Natural killer cell (primary cell): Measurements from ENCODE around the gene PNMA8A. TPM values are rescaled to one million over a fixed set of nuclear protein-coding genes. Genes with fewer than 3 reads are reported as not detected.

Experiments used
- ATAC-seq, 3 donors: fragments of 150-1000 bp in 2 of 3; fragments of 200-7000 bp in 1 of 3; cut with Tn5 transposase; 1 replicate in 1 of 3; 2 replicates in 2 of 3; pipeline ENCODE4 v1.10.0; 2021; ENCODE audit warnings: mild to moderate bottlenecking in 2 of 3, moderate library complexity in 2 of 3
- DNase-seq, 2 donors: peaks; one replicate each; pipeline versions ENCODE4 v3.0.0 to v3.0.0-alpha.2; 2013 to 2021; ENCODE audit warnings: mixed read lengths in 1 of 2
- H3K27ac ChIP-seq: one replicate; pipeline ENCODE4 v1.5.1; 2013; ENCODE audit warnings: mild to moderate bottlenecking, low read length
- H3K27me3 ChIP-seq: one replicate; pipeline ENCODE4 v1.6.1; 2013; ENCODE audit warnings: low read length; ENCODE audit not compliant: control insufficient read depth, insufficient read depth
- H3K36me3 ChIP-seq: one replicate; pipeline ENCODE4 v1.6.1; 2013; ENCODE audit warnings: low read length; ENCODE audit not compliant: control insufficient read depth, insufficient read depth
- H3K4me1 ChIP-seq: one replicate; pipeline ENCODE4 v1.6.1; 2013; ENCODE audit warnings: low read length; ENCODE audit not compliant: control insufficient read depth, insufficient read depth
- H3K4me3 ChIP-seq: one replicate; pipeline ENCODE4 v1.5.1; 2013; ENCODE audit warnings: low read length
- H3K9me3 ChIP-seq: one replicate; pipeline ENCODE4 v1.6.1; 2013; ENCODE audit warnings: low read length; ENCODE audit not compliant: control insufficient read depth, insufficient read depth
- H3K27ac Mint-ChIP-seq, 2 donors: one replicate each; pipeline ENCODE4 v1.8.0; 2022; ENCODE audit warnings: mild to moderate bottlenecking in 2 of 2, mixed read lengths in 2 of 2, moderate library complexity in 1 of 2
- H3K27me3 Mint-ChIP-seq, 2 donors: one replicate each; pipeline ENCODE4 v1.8.0; 2022; ENCODE audit warnings: low read depth in 2 of 2, mixed read lengths in 2 of 2
- H3K36me3 Mint-ChIP-seq: one replicate; pipeline ENCODE4 v1.8.0; 2022; ENCODE audit warnings: mixed read lengths
- H3K4me1 Mint-ChIP-seq, 2 donors: one replicate each; pipeline ENCODE4 v1.8.0; 2022; ENCODE audit warnings: mixed read lengths in 2 of 2
- H3K4me3 Mint-ChIP-seq: one replicate; pipeline ENCODE4 v1.8.0; 2022; ENCODE audit warnings: mild to moderate bottlenecking, moderate library complexity, mixed read lengths
- H3K9me3 Mint-ChIP-seq, 2 donors: one replicate each; pipeline ENCODE4 v1.8.0; 2022; ENCODE audit warnings: mixed read lengths in 2 of 2
- CTCF ChIP-seq: fragments of 200-600 bp; IDR thresholded peaks from one replicate; pipeline ENCODE4 v1.8.0; 2022; ENCODE audit warnings: antibody characterized with exemption
- WGBS: methylation state at CpG from one replicate; pipeline ENCODE4 v1.1.7; 2013; ENCODE audit warnings: missing lambda C conversion rate; ENCODE audit not compliant: insufficient coverage; 5-methylcytosine and 5-hydroxymethylcytosine counted together
- intact Hi-C: fragments of 100-400 bp; cut with micrococcal nuclease; formaldehyde crosslinking; loops from one replicate; pipeline ENCODE4 v1.14.2; 2022
- total RNA-seq, 4 donors: library from RNA; stranded (reverse); fragments of 120-200 nt in 1 of 4; gene quantifications; one replicate each; pipeline versions ENCODE4 v1.2.3 to v1.2.4, GENCODE V29; 2013 to 2022

PNMA8A gene
- total RNA-seq, 3 donors from 2014 or later (not counting 1 experiment from before 2014, with no cell fraction given): not detected

- 27% methylated on average over 11 of the region's 11 CpGs for WGBS
- peaks cover 19% of the 10 kb centered on the region for H3K4me1 ChIP-seq
- H3K4me3 Mint-ChIP-seq: peak overlapping the region; percentile 8
Observed at GRCh38 chr19:46488551-46488950, 17.2 kb upstream of the PNMA8A start.

DNA sequence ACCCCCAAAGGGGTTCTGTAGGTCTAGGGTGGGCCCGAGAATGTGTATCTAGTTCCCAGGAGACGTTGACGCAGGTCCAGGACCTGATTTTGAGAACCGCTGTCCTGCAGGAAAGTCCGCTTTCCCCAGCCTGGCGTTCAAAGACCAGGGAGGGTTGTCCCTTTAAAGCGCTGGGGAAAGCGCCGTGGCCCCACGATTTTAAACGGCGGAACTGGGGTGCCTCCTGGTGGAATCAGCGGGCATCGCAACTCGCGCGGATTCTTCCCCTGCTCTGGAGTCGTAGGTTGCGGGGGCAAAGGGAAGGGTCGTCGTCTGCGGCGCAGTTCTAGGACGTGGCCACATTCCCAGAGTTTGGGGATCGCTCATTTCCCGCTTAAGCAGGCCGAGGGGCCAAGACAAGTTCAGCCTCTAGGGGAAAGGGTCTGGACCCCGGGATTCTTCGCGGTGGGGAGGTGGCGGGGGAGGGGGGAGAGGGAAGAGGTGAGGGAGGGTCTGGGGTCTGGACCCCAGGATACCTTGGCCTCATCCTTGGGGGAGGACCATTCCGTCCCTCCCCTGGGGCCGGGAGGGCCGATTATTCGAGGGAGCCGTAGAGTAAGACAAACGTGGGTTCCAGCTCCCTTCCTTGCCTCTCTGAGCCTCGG is 16.6 kb upstream of the PNMA8A start:
- intact Hi-C loops: loop anchor here (1.0 to 2.0 kb wide), 5 partner anchors 85 to 459 kb away; no protein-coding TSS in a partner anchor
- ATAC-seq: peak; percentile 65 to 92 (median 90)
- Histone ChIP-seq H3K27ac (no peak overlapping the region), H3K36me3 (no peaks in the 10 kb centered on the region), H3K4me3 (no peak overlapping the region), H3K9me3 (no peaks in the 10 kb centered on the region), H3K4me1 (peaks cover 19% of the 10 kb centered on the region), H3K27me3 (peaks cover 49% of the 10 kb centered on the region)
- Mint-ChIP-seq H3K27ac (no peak overlapping the region), H3K4me1 (peaks cover 0 to 9% of the 10 kb centered on the region in 2 donors), H3K9me3 (no peaks in the 10 kb centered on the region), H3K27me3 (peaks cover 62 to 63% of the 10 kb centered on the region in 2 donors), H3K36me3 (no peaks in the 10 kb centered on the region), H3K4me3 (no peak overlapping the region)
- 4% methylated on average over 38 of the region's 38 CpGs for WGBS
- TF ChIP-seq CTCF: peak; percentile 85
- peak; percentile 73 to 83 for DNase-seq

More at GRCh38 chr19:46488551-46488950, 17.2 kb upstream of the PNMA8A start:
- no peaks in the 10 kb centered on the region for H3K9me3 ChIP-seq
- Mint-ChIP-seq H3K36me3 (no peaks in the 10 kb centered on the region), H3K27me3 (peaks cover 57 to 66% of the 10 kb centered on the region in 2 donors), H3K4me1 (peaks cover 0 to 9% of the 10 kb centered on the region in 2 donors), H3K9me3 (no peaks in the 10 kb centered on the region), H3K27ac (no peak overlapping the region)
- no peak overlapping the region for H3K4me3 ChIP-seq
- intact Hi-C loops: loop anchor here (2.0 kb wide), 1 partner anchor 86 kb away; no protein-coding TSS in a partner anchor
- no peaks in the 10 kb centered on the region for H3K36me3 ChIP-seq
- no peak for TF ChIP-seq CTCF
- ATAC-seq (no peak), DNase-seq (no peak)
- peaks cover 50% of the 10 kb centered on the region for H3K27me3 ChIP-seq
- H3K27ac ChIP-seq: no peak overlapping the region

DNA sequence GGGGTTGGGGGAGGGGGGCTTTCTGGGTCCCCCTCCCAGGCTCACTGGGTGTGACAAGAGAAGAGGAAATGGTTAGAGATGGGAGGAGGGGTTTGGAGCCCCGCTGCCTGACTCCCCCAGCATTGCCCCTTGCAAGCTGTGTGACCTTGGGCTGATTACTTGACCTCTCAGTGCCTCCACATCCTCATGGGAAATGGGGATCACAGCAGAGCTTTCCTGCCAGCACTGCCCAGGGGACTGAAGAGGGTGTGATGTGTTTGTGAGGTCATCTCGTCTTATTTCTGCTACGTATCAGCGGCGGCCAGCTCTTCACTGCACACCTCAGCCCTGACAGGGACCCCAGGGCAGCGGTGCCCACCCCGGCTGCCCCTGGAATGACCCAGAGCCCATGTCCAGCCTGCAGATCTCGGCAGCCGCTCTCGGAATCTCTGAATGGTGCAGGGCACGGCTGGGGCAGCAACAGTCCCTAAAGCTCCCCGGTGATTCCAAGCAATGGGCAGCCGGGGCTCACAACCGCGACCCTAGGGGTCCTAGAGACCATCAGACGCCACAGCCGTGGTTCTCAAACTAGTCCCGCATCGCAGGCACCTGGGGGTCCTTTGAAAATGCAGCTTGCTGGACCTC is 15.9 kb upstream of the PNMA8A start:
- Mint-ChIP-seq H3K4me1 (peaks cover 0 to 9% of the 10 kb centered on the region in 2 donors), H3K36me3 (no peaks in the 10 kb centered on the region), H3K27ac (no peak overlapping the region), H3K27me3 (peaks cover 61 to 67% of the 10 kb centered on the region in 2 donors), H3K4me3 (no peak overlapping the region), H3K9me3 (no peaks in the 10 kb centered on the region)
- intact Hi-C loops: loop anchor here (1.0 kb wide), 4 partner anchors 92 to 458 kb away; no protein-coding TSS in a partner anchor
- no peak overlapping the region for H3K4me3 ChIP-seq
- 19% methylated on average over 19 of the region's 19 CpGs for WGBS
- H3K27ac ChIP-seq: no peak overlapping the region
- DNase-seq (no peak), ATAC-seq (no peak)
- H3K9me3 ChIP-seq: no peaks in the 10 kb centered on the region
- H3K4me1 ChIP-seq: peaks cover 19% of the 10 kb centered on the region
- peaks cover 43% of the 10 kb centered on the region for H3K27me3 ChIP-seq
- no peak for TF ChIP-seq CTCF
- no peaks in the 10 kb centered on the region for H3K36me3 ChIP-seq
